Measurements from ENCODE around the gene SYT7.

- TF ChIP-seq POLR2A (IDR thresholded peaks at IDR 0.05; ENCODE audit: low read depth, low read length) (no peak), CHD1 (IDR thresholded peaks at IDR 0.05; ENCODE audit: low read depth, low read length) (no peak), USF1 (IDR thresholded peaks at IDR 0.05; ENCODE audit: borderline replicate concordance, extremely low read length, insufficient read depth, low read depth, low read length) (no peak), NFIC (IDR thresholded peaks at IDR 0.05; ENCODE audit: low read depth, low read length) (no peak), FOXM1 (IDR thresholded peaks at IDR 0.05; ENCODE audit: low read depth, low read length) (no peak)
- TF ChIP-seq, protein P1, sequence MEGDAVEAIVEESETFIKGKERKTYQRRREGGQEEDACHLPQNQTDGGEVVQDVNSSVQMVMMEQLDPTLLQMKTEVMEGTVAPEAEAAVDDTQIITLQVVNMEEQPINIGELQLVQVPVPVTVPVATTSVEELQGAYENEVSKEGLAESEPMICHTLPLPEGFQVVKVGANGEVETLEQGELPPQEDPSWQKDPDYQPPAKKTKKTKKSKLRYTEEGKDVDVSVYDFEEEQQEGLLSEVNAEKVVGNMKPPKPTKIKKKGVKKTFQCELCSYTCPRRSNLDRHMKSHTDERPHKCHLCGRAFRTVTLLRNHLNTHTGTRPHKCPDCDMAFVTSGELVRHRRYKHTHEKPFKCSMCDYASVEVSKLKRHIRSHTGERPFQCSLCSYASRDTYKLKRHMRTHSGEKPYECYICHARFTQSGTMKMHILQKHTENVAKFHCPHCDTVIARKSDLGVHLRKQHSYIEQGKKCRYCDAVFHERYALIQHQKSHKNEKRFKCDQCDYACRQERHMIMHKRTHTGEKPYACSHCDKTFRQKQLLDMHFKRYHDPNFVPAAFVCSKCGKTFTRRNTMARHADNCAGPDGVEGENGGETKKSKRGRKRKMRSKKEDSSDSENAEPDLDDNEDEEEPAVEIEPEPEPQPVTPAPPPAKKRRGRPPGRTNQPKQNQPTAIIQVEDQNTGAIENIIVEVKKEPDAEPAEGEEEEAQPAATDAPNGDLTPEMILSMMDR (IDR thresholded peaks at IDR 0.05 in 2 of 3, conservative IDR thresholded peaks at IDR 0.05 in 1 of 3; ENCODE audit: control insufficient read depth in 2 of 3, extremely low read depth in 1 of 3, insufficient read depth in 1 of 3, low read depth in 3 of 3, low read length in 3 of 3): no peak
These were observed 7.3 kb upstream of the SYT7 start for GRCh38 chr11:61587951-61588727.

All from GM12878 (cell line).